ENCODE data around the gene TSGA10IP. TPM values are rescaled to one million over a fixed set of nuclear protein-coding genes. Genes with fewer than 3 reads are reported as not detected.

Gene TSGA10IP
- total RNA-seq, 3 donors from 2014 or later = not detected

DNA sequence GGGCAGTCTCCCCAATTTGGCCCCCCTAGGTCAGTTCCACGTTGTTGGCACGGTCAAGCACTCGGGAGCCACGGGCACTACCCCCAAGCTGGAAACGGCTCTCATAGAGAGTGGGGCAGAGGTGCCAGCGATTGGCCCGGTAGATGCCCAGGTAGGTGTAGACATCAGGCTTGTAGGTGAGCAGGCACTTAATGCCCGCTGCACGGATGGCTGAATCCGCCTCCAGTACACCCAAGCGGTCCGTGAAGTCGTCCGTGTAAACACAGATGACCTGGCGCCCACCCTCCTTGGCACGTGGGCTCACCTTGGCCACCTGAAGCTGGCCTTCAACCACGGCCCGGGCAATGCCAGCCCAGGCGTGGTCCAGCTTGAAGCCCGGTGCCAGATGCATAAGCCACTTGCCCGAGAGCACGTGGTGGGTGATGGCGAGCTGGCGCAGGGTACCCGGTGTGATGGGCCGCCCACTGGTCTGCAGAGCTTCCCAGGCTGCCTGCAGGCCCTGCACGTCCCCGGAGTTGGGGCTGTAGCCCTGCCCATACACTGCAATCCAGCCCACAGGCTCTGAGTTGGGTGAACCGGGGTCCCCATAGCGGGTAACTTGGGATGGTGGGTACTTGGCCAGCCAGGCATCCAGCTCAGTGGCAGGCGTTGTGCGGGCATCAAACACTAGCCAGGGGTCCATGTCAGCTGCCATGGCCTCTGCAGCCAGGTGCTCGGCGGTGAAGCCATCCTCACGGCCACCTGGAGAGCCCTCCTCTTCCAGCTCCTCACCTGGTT is 27.7 kb upstream of the TSGA10IP start:
- intact Hi-C loops (cut with DNase I; ENCODE audit: low total_unique reads) = no loop called here
- H3K36me3 ChIP-seq = no peaks in the 10 kb centered on the region
- TF ChIP-seq POLR2AphosphoS5 (IDR thresholded peaks at IDR 0.05) (no peak), CTCF (IDR thresholded peaks at IDR 0.05) (no peak)
- H3K27me3 ChIP-seq = no peaks in the 10 kb centered on the region
- peak overlapping the region; percentile 94 to 99 for H3K27ac ChIP-seq
- no peaks in the 10 kb centered on the region for H3K9me3 ChIP-seq
- H3K4me1 ChIP-seq = peaks cover 9 to 29% of the 10 kb centered on the region in 2 donors
- no peak for DNase-seq (ENCODE audit: low spot score in 2 of 2)
- H3K4me3 ChIP-seq = peak overlapping the region; percentile 78 to 98 (median 95)

DNA sequence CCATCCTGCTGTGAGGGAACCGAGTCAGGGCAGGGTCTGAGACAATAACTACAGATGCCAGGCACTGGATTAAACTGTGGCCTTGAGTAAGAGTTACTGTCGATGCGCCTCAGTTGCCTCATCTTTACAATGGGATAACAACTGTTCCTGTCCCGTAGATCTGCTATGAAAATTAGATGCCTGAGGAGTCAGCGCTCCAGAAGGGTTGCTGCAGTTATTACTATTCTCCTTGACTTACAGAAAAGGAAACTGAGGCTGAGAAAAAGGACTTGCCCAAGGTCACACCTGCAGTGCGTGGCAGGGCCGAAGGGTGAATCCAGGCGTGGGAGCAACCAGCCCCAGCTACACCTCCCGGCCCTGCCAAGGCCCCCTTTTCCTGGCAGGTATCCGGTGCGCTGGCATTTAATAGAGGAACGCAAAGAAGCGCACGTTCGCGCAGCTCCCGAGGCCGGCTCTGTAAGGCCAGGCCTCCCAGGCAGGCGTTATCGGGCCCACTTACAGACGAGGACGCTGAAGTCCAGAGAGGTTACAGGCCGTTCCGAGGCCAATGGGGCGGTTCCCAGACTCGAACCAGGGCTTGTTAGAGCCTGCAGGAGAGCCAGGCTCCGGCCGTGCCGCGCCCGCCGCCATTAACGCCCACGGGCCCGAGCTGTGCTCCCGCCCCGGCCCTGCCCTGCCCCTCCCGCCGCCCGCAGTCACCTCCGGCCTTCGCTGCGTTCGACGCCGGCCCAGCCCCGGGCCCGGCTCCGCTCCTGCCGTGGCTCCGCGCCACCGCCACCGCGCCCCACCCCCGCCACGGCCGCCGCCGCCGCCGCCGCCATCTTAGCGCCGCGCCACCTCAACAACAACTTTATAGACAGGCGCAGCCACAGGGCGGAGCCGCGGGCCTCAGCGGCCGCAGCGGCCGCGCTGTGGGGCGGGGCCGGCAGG is 26.8 kb upstream of the TSGA10IP start, which contains the start of gene C11orf68:
C11orf68 (minus strand) TSS at position 852 of the 930 bp plus-strand sequence; CDS start at position 821, 31 bp downstream.
- H3K27ac ChIP-seq = peak within 1 kb of the TSS; percentile 94 to 99
- H3K9me3 ChIP-seq = no peaks in the 10 kb centered on the region
- peaks cover 9 to 29% of the 10 kb centered on the region in 2 donors for H3K4me1 ChIP-seq
- no peaks in the 10 kb centered on the region for H3K36me3 ChIP-seq
- DNase-seq (ENCODE audit: low spot score in 2 of 2) = peak in 1 of 2 donors; percentile 44
- intact Hi-C loops (cut with DNase I; ENCODE audit: low total_unique reads) = no loop called here
- H3K27me3 ChIP-seq = no peaks in the 10 kb centered on the region
- peak within 1 kb of the TSS; percentile 78 to 98 (median 95) for H3K4me3 ChIP-seq
- TF ChIP-seq POLR2A (IDR thresholded peaks at IDR 0.05) = no peak
- TF ChIP-seq POLR2AphosphoS5 (IDR thresholded peaks at IDR 0.05) = peak; percentile 7 to 55 (median 12)

DNA sequence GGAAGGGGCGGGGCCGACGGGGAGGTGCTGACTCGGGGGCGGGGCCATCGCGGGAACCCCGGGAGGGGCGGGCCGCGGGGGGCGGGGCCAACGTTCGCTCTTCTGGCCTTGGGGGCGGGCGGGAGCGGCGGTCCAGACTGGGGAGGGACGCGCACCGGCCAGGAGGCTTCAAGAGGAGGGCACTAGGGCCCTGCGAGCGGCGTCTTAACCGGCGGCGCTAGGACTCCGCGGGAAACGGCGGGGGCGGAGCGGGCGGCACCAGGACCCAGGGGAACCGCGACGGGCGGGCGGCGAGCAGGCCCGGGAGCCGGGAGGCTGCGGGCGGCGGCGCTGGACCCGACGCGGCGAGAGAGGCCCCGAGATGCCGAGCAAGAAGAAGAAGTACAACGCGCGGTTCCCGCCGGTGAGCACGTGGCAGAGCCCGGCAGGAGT is 26.1 kb upstream of the TSGA10IP start, which contains the start of gene DRAP1:
DRAP1 (plus strand) TSS at position 286 of the 432 bp plus-strand sequence; CDS start at position 362, 76 bp downstream.
- intact Hi-C loops (cut with DNase I; ENCODE audit: low total_unique reads) = no loop called here
- TF ChIP-seq POLR2AphosphoS5 (IDR thresholded peaks at IDR 0.05) = peak; percentile 46 to 74 (median 52)
- no peak for TF ChIP-seq CTCF (IDR thresholded peaks at IDR 0.05)
- no peak for TF ChIP-seq POLR2A (IDR thresholded peaks at IDR 0.05)
- peak; percentile 98 to 99 for DNase-seq (ENCODE audit: low spot score in 2 of 2)
- Histone ChIP-seq H3K9me3 (no peaks in the 10 kb centered on the region), H3K27me3 (no peaks in the 10 kb centered on the region), H3K27ac (peak within 1 kb of the TSS; percentile 94 to 99), H3K4me3 (peak within 1 kb of the TSS; percentile 78 to 98 (median 95)), H3K4me1 (peaks cover 9 to 29% of the 10 kb centered on the region in 2 donors), H3K36me3 (no peaks in the 10 kb centered on the region)

GRCh38 chr11:65919573-65920371 is 25.5 kb upstream of the TSGA10IP start:
- DNase-seq (ENCODE audit: low spot score in 2 of 2) = peak in 1 of 2 donors; percentile 57
- H3K27me3 ChIP-seq = no peaks in the 10 kb centered on the region
- intact Hi-C loops (cut with DNase I; ENCODE audit: low total_unique reads) = loop anchor here (1.0 kb wide), 1 partner anchor 29 kb away; the partner anchor contains the start of gene CCDC85B

More at GRCh38 chr11:65919573-65920371, 25.5 kb upstream of the TSGA10IP start:
- Histone ChIP-seq H3K9me3 (no peaks in the 10 kb centered on the region), H3K4me3 (peak overlapping the region; percentile 78 to 98 (median 95)), H3K36me3 (no peaks in the 10 kb centered on the region), H3K27ac (peak overlapping the region; percentile 94 to 99), H3K4me1 (peaks cover 9 to 29% of the 10 kb centered on the region in 2 donors)
- TF ChIP-seq CTCF (IDR thresholded peaks at IDR 0.05) (no peak), POLR2AphosphoS5 (IDR thresholded peaks at IDR 0.05) (peak in 1 of 3 donors; percentile 19)

Data from breast epithelium (tissue), 4 donors.